GM13977 (cell line): ENCODE data around the gene SIRPD.

Experiments used
- DNase-seq: peaks from one replicate; pipeline ENCODE4 v3.0.0; 2012; ENCODE audit warnings: low spot score
- in situ Hi-C: fragments of 300-500 bp; cut with MboI; formaldehyde crosslinking; loops from one replicate; pipeline ENCODE4 v1.12.0; 2022; ENCODE audit warnings: low sequenced_read_pairs, low pct_unique_long_range_greater_than_20kb, mixed read lengths, inconsistent platforms; ENCODE audit not compliant: unreplicated experiment
- TF ChIP-seq, protein P1 (sequence below): IDR thresholded peaks from 2 replicates; pipeline ENCODE4 v1.5.1; 2012; ENCODE audit warnings: mild to moderate bottlenecking, control low read depth; ENCODE audit not compliant: insufficient read depth; ENCODE audit errors: extremely low read depth, missing control alignments

The SIRPD gene

DNA sequence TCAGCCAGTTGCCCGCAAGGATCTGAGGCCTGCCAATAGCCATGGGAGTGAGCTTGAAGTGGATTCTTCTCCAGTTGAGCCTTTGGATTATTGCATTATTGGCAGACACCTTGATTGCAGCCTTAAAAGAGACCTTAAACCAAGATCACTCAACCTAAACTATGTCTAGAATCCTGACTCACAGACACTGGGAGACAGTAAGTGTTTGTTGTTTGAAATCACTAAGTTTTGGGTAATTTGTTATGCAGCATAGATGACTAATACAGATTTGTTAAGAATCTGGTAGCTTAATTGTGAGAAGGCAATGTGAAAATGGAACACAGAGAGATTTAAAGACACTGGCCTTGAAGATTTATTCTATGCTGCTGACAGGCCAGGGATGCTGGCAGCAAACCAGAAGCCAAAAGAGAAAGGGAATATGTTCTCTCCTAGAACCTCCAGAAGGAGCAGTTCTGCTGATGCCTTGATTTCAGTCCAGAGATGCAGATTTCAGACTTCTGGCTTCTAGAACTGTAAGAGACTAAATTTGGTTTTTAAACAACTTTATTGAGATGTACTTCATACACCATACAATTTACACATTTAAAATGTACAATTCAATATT is 17.6 kb downstream of the SIRPD start:
- no peak for DNase-seq
- in situ Hi-C loops, result no loop called here
- TF ChIP-seq, protein P1, sequence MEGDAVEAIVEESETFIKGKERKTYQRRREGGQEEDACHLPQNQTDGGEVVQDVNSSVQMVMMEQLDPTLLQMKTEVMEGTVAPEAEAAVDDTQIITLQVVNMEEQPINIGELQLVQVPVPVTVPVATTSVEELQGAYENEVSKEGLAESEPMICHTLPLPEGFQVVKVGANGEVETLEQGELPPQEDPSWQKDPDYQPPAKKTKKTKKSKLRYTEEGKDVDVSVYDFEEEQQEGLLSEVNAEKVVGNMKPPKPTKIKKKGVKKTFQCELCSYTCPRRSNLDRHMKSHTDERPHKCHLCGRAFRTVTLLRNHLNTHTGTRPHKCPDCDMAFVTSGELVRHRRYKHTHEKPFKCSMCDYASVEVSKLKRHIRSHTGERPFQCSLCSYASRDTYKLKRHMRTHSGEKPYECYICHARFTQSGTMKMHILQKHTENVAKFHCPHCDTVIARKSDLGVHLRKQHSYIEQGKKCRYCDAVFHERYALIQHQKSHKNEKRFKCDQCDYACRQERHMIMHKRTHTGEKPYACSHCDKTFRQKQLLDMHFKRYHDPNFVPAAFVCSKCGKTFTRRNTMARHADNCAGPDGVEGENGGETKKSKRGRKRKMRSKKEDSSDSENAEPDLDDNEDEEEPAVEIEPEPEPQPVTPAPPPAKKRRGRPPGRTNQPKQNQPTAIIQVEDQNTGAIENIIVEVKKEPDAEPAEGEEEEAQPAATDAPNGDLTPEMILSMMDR, result no peak

- in situ Hi-C loops, result no loop called here
- DNase-seq, result no peak
- TF ChIP-seq, protein P1, result no peak
Measured at GRCh38 chr20:1538655-1539054, 18.9 kb downstream of the SIRPD start.

- in situ Hi-C loops, result no loop called here
- peak; percentile 21 for DNase-seq
Measured at GRCh38 chr20:1537731-1538058, 19.8 kb downstream of the SIRPD start.

GRCh38 chr20:1536893-1537730 is 20.4 kb downstream of the SIRPD start:
- in situ Hi-C loops, result no loop called here
- DNase-seq, result no peak

More at GRCh38 chr20:1537731-1538058, 19.8 kb downstream of the SIRPD start:
- TF ChIP-seq, protein P1, result no peak

GRCh38 chr20:1535420-1536175 is 21.9 kb downstream of the SIRPD start:
- in situ Hi-C loops, result no loop called here
- TF ChIP-seq, protein P1, result no peak
- DNase-seq, result peak; percentile 64

More at GRCh38 chr20:1536893-1537730, 20.4 kb downstream of the SIRPD start:
- TF ChIP-seq, protein P1, result no peak

DNA sequence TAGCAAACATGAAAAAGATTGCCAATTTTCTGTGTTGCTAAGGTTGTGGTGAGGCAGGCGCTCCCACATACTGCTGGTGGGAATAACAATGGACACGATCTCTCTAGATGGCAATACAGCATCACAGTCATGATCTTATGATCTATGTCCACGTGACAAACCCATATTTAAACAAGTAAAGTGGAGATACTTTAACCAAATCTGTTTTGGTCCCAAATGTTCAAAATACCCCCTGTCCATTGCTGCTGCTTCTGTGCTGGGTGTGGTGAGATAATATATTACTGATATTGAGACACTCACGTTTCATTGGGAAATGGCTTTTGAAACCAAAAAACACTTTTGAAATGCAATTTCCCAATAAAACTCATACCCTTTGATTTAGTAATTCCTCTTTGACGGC is 23.0 kb downstream of the SIRPD start:
- no peak for DNase-seq
- in situ Hi-C loops, result no loop called here
- TF ChIP-seq, protein P1, result no peak
